GM21526 (cell line): ENCODE results near the gene TENM3.

Source experiments
- ATAC-seq: cut with Tn5 transposase; IDR thresholded peaks from one replicate; pipeline ENCODE4 v1.9.1; 2021; ENCODE audit warnings: moderate library complexity; ENCODE audit not compliant: unreplicated experiment, low FRiP score

The TENM3 gene

DNA sequence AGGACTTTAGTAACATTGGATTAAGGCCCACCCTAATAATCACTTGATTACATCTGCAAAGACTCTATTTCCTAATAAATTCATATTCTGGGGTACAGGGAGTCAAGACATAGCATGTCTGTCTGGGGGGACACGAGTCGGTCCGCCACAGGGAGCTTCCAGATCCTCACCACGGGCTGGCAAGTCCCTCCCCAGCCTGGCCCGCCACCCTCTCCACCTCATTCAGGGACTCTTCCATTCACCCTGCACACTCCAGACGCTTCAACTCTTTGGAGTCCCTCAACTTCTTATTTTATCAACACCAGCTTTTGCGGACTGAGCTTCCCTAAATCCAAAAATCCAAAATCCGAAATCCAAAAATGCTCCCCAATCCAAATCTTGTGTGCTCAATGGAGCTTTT, 602.8 kb downstream of the TENM3 start:
- no peak for ATAC-seq

DNA sequence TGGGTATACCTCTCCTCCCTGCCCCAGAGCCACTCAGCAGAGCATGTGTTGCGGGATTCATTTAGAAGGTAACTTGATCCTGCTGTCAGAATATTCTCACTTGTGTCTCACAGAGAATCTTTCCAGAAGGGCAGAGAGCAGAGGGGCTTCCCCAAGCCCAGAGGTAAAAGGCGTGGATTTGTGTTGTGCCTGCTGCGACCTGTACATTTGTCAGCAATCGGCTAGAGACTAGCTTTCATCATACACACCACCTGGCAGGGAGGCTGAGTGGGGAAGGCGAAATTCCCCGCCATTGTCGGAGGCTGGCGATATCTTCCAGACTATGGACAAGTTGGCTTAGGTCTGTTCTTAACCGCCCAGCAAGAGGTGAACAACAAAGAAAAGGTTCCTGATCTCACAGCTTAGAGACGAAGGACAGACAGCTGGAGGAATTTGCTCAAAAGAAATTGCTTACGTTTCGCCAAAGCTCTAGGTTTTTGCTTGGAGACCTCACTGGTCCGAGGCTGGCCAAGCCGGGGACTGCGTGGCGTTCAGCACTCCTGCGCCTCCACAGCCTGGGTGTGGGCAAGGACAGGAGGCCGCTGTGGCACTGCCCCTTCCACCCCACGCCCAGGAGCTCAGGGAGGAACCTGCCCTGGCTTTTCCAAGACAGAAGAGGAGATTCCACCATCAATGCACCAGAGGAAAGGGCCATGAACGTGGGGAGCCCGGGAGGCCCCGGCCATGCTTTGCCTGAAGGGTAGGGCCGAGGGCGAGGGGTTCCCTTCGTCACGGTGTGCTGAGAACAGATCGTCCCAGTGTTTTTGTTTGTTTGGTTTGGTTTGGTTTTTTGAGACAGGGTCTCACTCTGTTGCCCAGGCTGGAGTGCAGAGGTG, 604.6 kb downstream of the TENM3 start:
- ATAC-seq: no peak

DNA sequence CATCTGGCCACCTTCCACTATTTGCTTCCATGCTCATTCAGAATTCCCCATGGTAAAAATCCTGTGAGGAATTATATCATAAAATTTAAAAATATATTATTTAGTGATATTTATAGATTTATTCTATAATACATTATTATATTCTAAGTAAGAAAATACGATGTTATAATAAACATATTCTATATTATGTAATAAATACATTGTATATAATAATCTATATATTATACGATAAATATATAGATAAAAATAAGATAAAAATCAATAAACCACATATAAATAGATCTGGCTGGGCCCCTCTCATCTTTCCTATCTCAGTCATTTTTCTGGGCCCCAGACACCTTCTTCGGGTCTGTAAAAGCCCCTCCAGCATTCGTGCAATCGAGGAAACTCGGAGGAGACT, 605.5 kb downstream of the TENM3 start:
- ATAC-seq: no peak
